ENCODE data around the gene ZMIZ1. TPM values are rescaled to one million over a fixed set of nuclear protein-coding genes. Genes with fewer than 3 reads are reported as not detected.

Gene ZMIZ1
- polyA plus RNA-seq = 10 to 100 TPM; 29.2 to 29.7 TPM

GRCh38 chr10:79068562-79069324, at the start of gene ZMIZ1:
Gene ZMIZ1, plus strand, starts transcription at chr10:79068966. Its CDS starts 132,667 bp downstream, at chr10:79201633.
- peak within 1 kb of the TSS; percentile 75 for H3K4me3 ChIP-seq (ENCODE audit: low read depth in 1 of 2, low read length in 2 of 2)
- no peaks in the 10 kb centered on the region for H3K36me3 ChIP-seq (ENCODE audit: control insufficient read depth in 2 of 2, insufficient read depth in 2 of 2, low read length in 1 of 2)
- no peaks in the 10 kb centered on the region for H3K9me3 ChIP-seq (ENCODE audit: control insufficient read depth in 2 of 2, insufficient read depth in 1 of 2, low read depth in 1 of 2, low read length in 1 of 2)
- H3K27ac ChIP-seq (ENCODE audit: low read depth in 2 of 2, low read length in 1 of 2) = peak within 1 kb of the TSS; percentile 93 to 99
- H3K27me3 ChIP-seq (ENCODE audit: control insufficient read depth in 1 of 2, insufficient read depth in 2 of 2, low read length in 2 of 2) = no peaks in the 10 kb centered on the region
- WGBS, 2 donors = 0% methylated on average over 60 to 92 of the region's 92 CpGs
- peaks cover 16 to 17% of the 10 kb centered on the region in 2 donors for H3K4me1 ChIP-seq (ENCODE audit: control insufficient read depth in 2 of 2, insufficient read depth in 2 of 2, low read length in 1 of 2)

- no peaks in the 10 kb centered on the region for H3K36me3 ChIP-seq (ENCODE audit: control insufficient read depth in 2 of 2, insufficient read depth in 2 of 2, low read length in 1 of 2)
- WGBS, 2 donors = 75 to 86% methylated on average over 5 of the region's 5 CpGs
- peak overlapping the region; percentile 80 to 97 for H3K27ac ChIP-seq (ENCODE audit: low read depth in 2 of 2, low read length in 1 of 2)
- H3K4me1 ChIP-seq (ENCODE audit: control insufficient read depth in 2 of 2, insufficient read depth in 2 of 2, low read length in 1 of 2) = peaks cover 8 to 23% of the 10 kb centered on the region in 2 donors
- no peaks in the 10 kb centered on the region for H3K27me3 ChIP-seq (ENCODE audit: control insufficient read depth in 1 of 2, insufficient read depth in 2 of 2, low read length in 2 of 2)
- no peaks in the 10 kb centered on the region for H3K9me3 ChIP-seq (ENCODE audit: control insufficient read depth in 2 of 2, insufficient read depth in 1 of 2, low read depth in 1 of 2, low read length in 1 of 2)
- H3K4me3 ChIP-seq (ENCODE audit: low read depth in 1 of 2, low read length in 2 of 2) = no peak overlapping the region
Measured at GRCh38 chr10:79019441-79020014, 49.2 kb upstream of the ZMIZ1 start.

GRCh38 chr10:79020015-79020491, 48.7 kb upstream of the ZMIZ1 start:
- no peaks in the 10 kb centered on the region for H3K36me3 ChIP-seq (ENCODE audit: control insufficient read depth in 2 of 2, insufficient read depth in 2 of 2, low read length in 1 of 2)
- H3K4me3 ChIP-seq (ENCODE audit: low read depth in 1 of 2, low read length in 2 of 2) = no peak overlapping the region
- H3K27ac ChIP-seq (ENCODE audit: low read depth in 2 of 2, low read length in 1 of 2) = peak overlapping the region; percentile 80 to 95
- no peaks in the 10 kb centered on the region for H3K27me3 ChIP-seq (ENCODE audit: control insufficient read depth in 1 of 2, insufficient read depth in 2 of 2, low read length in 2 of 2)
- H3K4me1 ChIP-seq (ENCODE audit: control insufficient read depth in 2 of 2, insufficient read depth in 2 of 2, low read length in 1 of 2) = peaks cover 8 to 23% of the 10 kb centered on the region in 2 donors
- no peaks in the 10 kb centered on the region for H3K9me3 ChIP-seq (ENCODE audit: control insufficient read depth in 2 of 2, insufficient read depth in 1 of 2, low read depth in 1 of 2, low read length in 1 of 2)
- WGBS, 2 donors = 78 to 86% methylated on average over 5 of the region's 5 CpGs

GRCh38 chr10:79020605-79021004, 48.2 kb upstream of the ZMIZ1 start:
- Histone ChIP-seq H3K36me3 (ENCODE audit: control insufficient read depth in 2 of 2, insufficient read depth in 2 of 2, low read length in 1 of 2) (no peaks in the 10 kb centered on the region), H3K27ac (ENCODE audit: low read depth in 2 of 2, low read length in 1 of 2) (peak overlapping the region; percentile 80 to 95), H3K27me3 (ENCODE audit: control insufficient read depth in 1 of 2, insufficient read depth in 2 of 2, low read length in 2 of 2) (no peaks in the 10 kb centered on the region), H3K4me1 (ENCODE audit: control insufficient read depth in 2 of 2, insufficient read depth in 2 of 2, low read length in 1 of 2) (peaks cover 8 to 23% of the 10 kb centered on the region in 2 donors), H3K9me3 (ENCODE audit: control insufficient read depth in 2 of 2, insufficient read depth in 1 of 2, low read depth in 1 of 2, low read length in 1 of 2) (no peaks in the 10 kb centered on the region), H3K4me3 (ENCODE audit: low read depth in 1 of 2, low read length in 2 of 2) (no peak overlapping the region)
- WGBS, 2 donors = 83 to 85% methylated on average over 6 of the region's 6 CpGs

GRCh38 chr10:79021331-79021907, 47.3 kb upstream of the ZMIZ1 start:
- no peaks in the 10 kb centered on the region for H3K27me3 ChIP-seq (ENCODE audit: control insufficient read depth in 1 of 2, insufficient read depth in 2 of 2, low read length in 2 of 2)
- H3K36me3 ChIP-seq (ENCODE audit: control insufficient read depth in 2 of 2, insufficient read depth in 2 of 2, low read length in 1 of 2) = no peaks in the 10 kb centered on the region
- WGBS, 2 donors = 50 to 68% methylated on average over 9 of the region's 9 CpGs
- H3K27ac ChIP-seq (ENCODE audit: low read depth in 2 of 2, low read length in 1 of 2) = peak overlapping the region; percentile 53 to 95
- no peak overlapping the region for H3K4me3 ChIP-seq (ENCODE audit: low read depth in 1 of 2, low read length in 2 of 2)
- peaks cover 8 to 23% of the 10 kb centered on the region in 2 donors for H3K4me1 ChIP-seq (ENCODE audit: control insufficient read depth in 2 of 2, insufficient read depth in 2 of 2, low read length in 1 of 2)
- no peaks in the 10 kb centered on the region for H3K9me3 ChIP-seq (ENCODE audit: control insufficient read depth in 2 of 2, insufficient read depth in 1 of 2, low read depth in 1 of 2, low read length in 1 of 2)

- H3K27me3 ChIP-seq (ENCODE audit: control insufficient read depth in 1 of 2, insufficient read depth in 2 of 2, low read length in 2 of 2) = no peaks in the 10 kb centered on the region
- H3K27ac ChIP-seq (ENCODE audit: low read depth in 2 of 2, low read length in 1 of 2) = peak overlapping the region; percentile 53 to 95
- H3K36me3 ChIP-seq (ENCODE audit: control insufficient read depth in 2 of 2, insufficient read depth in 2 of 2, low read length in 1 of 2) = no peaks in the 10 kb centered on the region
- 60 to 62% methylated on average over 10 of the region's 10 CpGs for WGBS, 2 donors
- H3K4me3 ChIP-seq (ENCODE audit: low read depth in 1 of 2, low read length in 2 of 2) = no peak overlapping the region
- peaks cover 8 to 23% of the 10 kb centered on the region in 2 donors for H3K4me1 ChIP-seq (ENCODE audit: control insufficient read depth in 2 of 2, insufficient read depth in 2 of 2, low read length in 1 of 2)
- H3K9me3 ChIP-seq (ENCODE audit: control insufficient read depth in 2 of 2, insufficient read depth in 1 of 2, low read depth in 1 of 2, low read length in 1 of 2) = no peaks in the 10 kb centered on the region
Measured at GRCh38 chr10:79021948-79022499, 46.7 kb upstream of the ZMIZ1 start.

- Histone ChIP-seq H3K27ac (ENCODE audit: low read depth in 2 of 2, low read length in 1 of 2) (peak overlapping the region; percentile 2 to 79), H3K4me1 (ENCODE audit: control insufficient read depth in 2 of 2, insufficient read depth in 2 of 2, low read length in 1 of 2) (peaks cover 8 to 23% of the 10 kb centered on the region in 2 donors)
- WGBS, 2 donors = 61 to 75% methylated on average over 17 of the region's 17 CpGs
Measured at GRCh38 chr10:79022565-79023230, 46.1 kb upstream of the ZMIZ1 start.

GRCh38 chr10:79023240-79024162, 45.3 kb upstream of the ZMIZ1 start:
- Histone ChIP-seq H3K27ac (ENCODE audit: low read depth in 2 of 2, low read length in 1 of 2) (peak overlapping the region in 1 of 2 donors; percentile 79), H3K4me3 (ENCODE audit: low read depth in 1 of 2, low read length in 2 of 2) (no peak overlapping the region), H3K27me3 (ENCODE audit: control insufficient read depth in 1 of 2, insufficient read depth in 2 of 2, low read length in 2 of 2) (no peaks in the 10 kb centered on the region), H3K4me1 (ENCODE audit: control insufficient read depth in 2 of 2, insufficient read depth in 2 of 2, low read length in 1 of 2) (peaks cover 8 to 19% of the 10 kb centered on the region in 2 donors), H3K36me3 (ENCODE audit: control insufficient read depth in 2 of 2, insufficient read depth in 2 of 2, low read length in 1 of 2) (no peaks in the 10 kb centered on the region), H3K9me3 (ENCODE audit: control insufficient read depth in 2 of 2, insufficient read depth in 1 of 2, low read depth in 1 of 2, low read length in 1 of 2) (no peaks in the 10 kb centered on the region)
- WGBS, 2 donors = 59 to 74% methylated on average over 13 of the region's 13 CpGs

More at GRCh38 chr10:79022565-79023230, 46.1 kb upstream of the ZMIZ1 start:
- Histone ChIP-seq H3K36me3 (ENCODE audit: control insufficient read depth in 2 of 2, insufficient read depth in 2 of 2, low read length in 1 of 2) (no peaks in the 10 kb centered on the region), H3K4me3 (ENCODE audit: low read depth in 1 of 2, low read length in 2 of 2) (no peak overlapping the region), H3K9me3 (ENCODE audit: control insufficient read depth in 2 of 2, insufficient read depth in 1 of 2, low read depth in 1 of 2, low read length in 1 of 2) (no peaks in the 10 kb centered on the region), H3K27me3 (ENCODE audit: control insufficient read depth in 1 of 2, insufficient read depth in 2 of 2, low read length in 2 of 2) (no peaks in the 10 kb centered on the region)

Measured in esophagus (tissue), 2 donors.